KOPT-K1 (cell line): ENCODE measurements around the gene CCDC185.

ENCODE experiments used
- H3K27ac ChIP-seq: fragments of 200-600 bp; sonication (generic); 2 replicates; pipeline ENCODE4 v1.5.1; 2016; ENCODE audit warnings: antibody characterized with exemption, mild to moderate bottlenecking, low read depth, low read length; ENCODE audit not compliant: poor library complexity, severe bottlenecking
- H3K36me3 ChIP-seq: fragments of 200-600 bp; sonication (generic); 2 replicates; pipeline ENCODE4 v1.5.1; 2017; ENCODE audit warnings: antibody characterized with exemption, mild to moderate bottlenecking, low read length, moderate library complexity; ENCODE audit not compliant: insufficient read depth
- H3K9me3 ChIP-seq: fragments of 200-600 bp; sonication (generic); 2 replicates; pipeline ENCODE4 v1.5.1; 2017; ENCODE audit warnings: antibody characterized with exemption, low read length, mild to moderate bottlenecking; ENCODE audit not compliant: insufficient read depth, poor library complexity, severe bottlenecking

Gene CCDC185

GRCh38 chr1:223411309-223411708, 18.1 kb downstream of the CCDC185 start:
- H3K9me3 ChIP-seq: no peaks in the 10 kb centered on the region
- H3K36me3 ChIP-seq: no peaks in the 10 kb centered on the region
- no peak overlapping the region for H3K27ac ChIP-seq

- H3K27ac ChIP-seq: no peak overlapping the region
- H3K36me3 ChIP-seq: no peaks in the 10 kb centered on the region
- H3K9me3 ChIP-seq: no peaks in the 10 kb centered on the region
These were observed 18.5 kb downstream of the CCDC185 start for GRCh38 chr1:223411710-223412109.

GRCh38 chr1:223413216-223413615, 20.0 kb downstream of the CCDC185 start:
- no peak overlapping the region for H3K27ac ChIP-seq
- no peaks in the 10 kb centered on the region for H3K36me3 ChIP-seq
- no peaks in the 10 kb centered on the region for H3K9me3 ChIP-seq

GRCh38 chr1:223417444-223417843, 24.2 kb downstream of the CCDC185 start:
- Histone ChIP-seq H3K9me3 (no peaks in the 10 kb centered on the region), H3K36me3 (no peaks in the 10 kb centered on the region), H3K27ac (no peak overlapping the region)

GRCh38 chr1:223417903-223418663, 24.9 kb downstream of the CCDC185 start:
- Histone ChIP-seq H3K27ac (no peak overlapping the region), H3K36me3 (no peaks in the 10 kb centered on the region), H3K9me3 (no peaks in the 10 kb centered on the region)

GRCh38 chr1:223419115-223419514, 25.9 kb downstream of the CCDC185 start:
- Histone ChIP-seq H3K9me3 (no peaks in the 10 kb centered on the region), H3K27ac (no peak overlapping the region), H3K36me3 (no peaks in the 10 kb centered on the region)

- H3K9me3 ChIP-seq: no peaks in the 10 kb centered on the region
- H3K36me3 ChIP-seq: no peaks in the 10 kb centered on the region
- H3K27ac ChIP-seq: no peak overlapping the region
These were observed 26.3 kb downstream of the CCDC185 start for GRCh38 chr1:223419561-223419960.

- no peaks in the 10 kb centered on the region for H3K36me3 ChIP-seq
- no peaks in the 10 kb centered on the region for H3K9me3 ChIP-seq
- H3K27ac ChIP-seq: no peak overlapping the region
These were observed 27.8 kb downstream of the CCDC185 start for GRCh38 chr1:223421025-223421424.

GRCh38 chr1:223421676-223422075, 28.5 kb downstream of the CCDC185 start:
- H3K36me3 ChIP-seq: no peaks in the 10 kb centered on the region
- no peaks in the 10 kb centered on the region for H3K9me3 ChIP-seq
- no peak overlapping the region for H3K27ac ChIP-seq

- Histone ChIP-seq H3K36me3 (no peaks in the 10 kb centered on the region), H3K27ac (no peak overlapping the region), H3K9me3 (no peaks in the 10 kb centered on the region)
These were observed 29.7 kb downstream of the CCDC185 start for GRCh38 chr1:223422911-223423310.

GRCh38 chr1:223423641-223424233, 30.5 kb downstream of the CCDC185 start:
- Histone ChIP-seq H3K36me3 (no peaks in the 10 kb centered on the region), H3K27ac (no peak overlapping the region), H3K9me3 (no peaks in the 10 kb centered on the region)

- H3K36me3 ChIP-seq: no peaks in the 10 kb centered on the region
- no peak overlapping the region for H3K27ac ChIP-seq
- H3K9me3 ChIP-seq: no peaks in the 10 kb centered on the region
These were observed 32.3 kb downstream of the CCDC185 start for GRCh38 chr1:223425550-223425949.

- no peaks in the 10 kb centered on the region for H3K9me3 ChIP-seq
- H3K36me3 ChIP-seq: no peaks in the 10 kb centered on the region
These were observed 33.7 kb downstream of the CCDC185 start for GRCh38 chr1:223426936-223427335.

GRCh38 chr1:223429313-223429731, 36.1 kb downstream of the CCDC185 start:
- Histone ChIP-seq H3K9me3 (no peaks in the 10 kb centered on the region), H3K27ac (no peak overlapping the region), H3K36me3 (no peaks in the 10 kb centered on the region)

More at GRCh38 chr1:223426936-223427335, 33.7 kb downstream of the CCDC185 start:
- H3K27ac ChIP-seq: no peak overlapping the region

GRCh38 chr1:223429821-223430220, 36.6 kb downstream of the CCDC185 start:
- Histone ChIP-seq H3K27ac (no peak overlapping the region), H3K9me3 (no peaks in the 10 kb centered on the region), H3K36me3 (no peaks in the 10 kb centered on the region)

- no peaks in the 10 kb centered on the region for H3K9me3 ChIP-seq
- H3K36me3 ChIP-seq: no peaks in the 10 kb centered on the region
- no peak overlapping the region for H3K27ac ChIP-seq
These were observed 37.0 kb downstream of the CCDC185 start for GRCh38 chr1:223430236-223430635.
